IPS DF 19.7 (cell line): ENCODE measurements around the gene CBX2.

ENCODE experiments used
- DNase-seq: peaks from one replicate; pipeline ENCODE4 v3.0.0-alpha.2; 2013; ENCODE audit warnings: low read depth, low spot score

The CBX2 gene

DNA sequence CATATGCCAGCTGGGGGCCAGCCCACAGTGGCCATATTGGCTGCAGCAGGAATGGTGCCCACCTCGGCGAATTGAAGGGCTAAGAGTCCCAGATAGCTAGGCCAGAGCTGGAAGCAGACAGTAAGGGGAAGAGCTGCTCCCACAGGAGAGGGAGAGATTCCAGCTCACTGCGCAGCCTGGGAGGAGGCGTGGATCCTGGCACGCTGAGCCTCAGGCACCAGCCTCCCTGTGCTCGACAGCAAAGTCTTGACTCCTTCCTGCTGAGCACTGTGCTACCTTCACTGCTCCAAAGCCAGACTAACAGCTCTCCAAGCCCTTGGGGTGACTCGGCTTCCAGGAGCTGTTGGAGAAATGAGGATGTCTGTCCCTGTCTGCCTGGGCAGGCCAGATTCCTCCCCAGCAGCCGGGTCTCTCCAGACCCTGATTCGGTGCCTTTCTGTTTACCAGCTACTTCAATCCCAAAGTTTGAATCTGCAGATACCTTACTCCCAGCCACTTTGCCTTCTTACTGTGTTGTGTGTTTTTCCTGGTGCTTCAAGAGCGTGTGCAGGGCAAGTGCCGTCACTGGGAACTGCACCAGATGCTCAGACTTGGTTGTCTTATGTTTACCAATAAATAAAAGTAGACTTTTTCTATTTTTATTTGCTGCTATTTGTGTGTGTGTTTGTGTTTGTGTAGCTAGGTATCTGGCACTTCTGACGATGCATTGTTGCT lies 9.1 kb downstream of the CBX2 start:
- DNase-seq: no peak

DNA sequence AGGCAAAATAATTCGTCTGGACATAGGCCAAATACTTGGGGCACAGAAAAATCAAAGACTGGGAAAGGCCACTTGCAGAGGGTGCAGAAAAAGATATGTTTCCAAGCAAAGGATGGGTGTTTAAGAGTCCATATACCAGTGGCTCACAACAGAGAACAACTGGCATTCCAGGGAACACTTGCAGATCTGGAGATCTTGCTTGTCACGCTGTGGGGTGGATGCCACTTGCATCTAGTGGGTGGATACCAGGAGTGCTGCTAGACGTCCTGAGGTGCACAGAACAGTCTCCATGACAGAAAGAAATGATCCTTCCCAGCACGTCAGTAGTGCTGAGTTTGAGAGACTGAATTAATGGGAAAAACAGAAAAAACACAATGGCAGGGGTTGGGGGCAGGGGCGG lies 10.5 kb downstream of the CBX2 start:
- no peak for DNase-seq

GRCh38 chr17:79788989-79789942 lies 11.3 kb downstream of the CBX2 start:
- DNase-seq: no peak

- no peak for DNase-seq
These were observed 12.2 kb downstream of the CBX2 start for GRCh38 chr17:79789943-79790804.

GRCh38 chr17:79790805-79791734 lies 13.1 kb downstream of the CBX2 start:
- DNase-seq: no peak

- DNase-seq: no peak
These were observed 13.8 kb downstream of the CBX2 start for GRCh38 chr17:79791735-79792161.

DNA sequence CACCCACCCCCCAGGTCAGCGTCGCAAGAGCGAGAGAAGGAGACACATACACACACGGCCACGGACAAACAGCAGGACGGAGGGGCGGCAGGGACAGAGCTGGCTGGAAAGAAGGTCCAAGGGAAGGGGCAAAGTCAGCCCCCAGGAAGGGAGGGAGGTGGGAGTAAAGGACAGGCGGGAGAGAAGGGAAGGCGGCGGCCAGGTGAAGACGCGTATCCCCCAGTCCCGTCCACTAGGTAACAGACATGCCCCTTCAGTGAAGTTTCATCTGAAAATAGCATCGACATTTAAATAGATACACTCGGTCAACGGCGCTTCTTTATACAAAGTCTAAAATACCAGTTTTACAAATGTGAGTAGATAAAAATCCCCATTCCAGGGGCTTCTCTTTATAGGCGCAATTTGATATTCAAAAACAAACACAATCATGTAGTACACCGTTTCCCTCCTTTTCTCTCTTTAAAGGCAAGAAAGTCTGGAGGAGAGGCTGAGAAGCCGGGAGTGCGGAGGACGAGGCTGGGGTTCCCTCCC lies 14.5 kb downstream of the CBX2 start:
- DNase-seq: no peak

DNA sequence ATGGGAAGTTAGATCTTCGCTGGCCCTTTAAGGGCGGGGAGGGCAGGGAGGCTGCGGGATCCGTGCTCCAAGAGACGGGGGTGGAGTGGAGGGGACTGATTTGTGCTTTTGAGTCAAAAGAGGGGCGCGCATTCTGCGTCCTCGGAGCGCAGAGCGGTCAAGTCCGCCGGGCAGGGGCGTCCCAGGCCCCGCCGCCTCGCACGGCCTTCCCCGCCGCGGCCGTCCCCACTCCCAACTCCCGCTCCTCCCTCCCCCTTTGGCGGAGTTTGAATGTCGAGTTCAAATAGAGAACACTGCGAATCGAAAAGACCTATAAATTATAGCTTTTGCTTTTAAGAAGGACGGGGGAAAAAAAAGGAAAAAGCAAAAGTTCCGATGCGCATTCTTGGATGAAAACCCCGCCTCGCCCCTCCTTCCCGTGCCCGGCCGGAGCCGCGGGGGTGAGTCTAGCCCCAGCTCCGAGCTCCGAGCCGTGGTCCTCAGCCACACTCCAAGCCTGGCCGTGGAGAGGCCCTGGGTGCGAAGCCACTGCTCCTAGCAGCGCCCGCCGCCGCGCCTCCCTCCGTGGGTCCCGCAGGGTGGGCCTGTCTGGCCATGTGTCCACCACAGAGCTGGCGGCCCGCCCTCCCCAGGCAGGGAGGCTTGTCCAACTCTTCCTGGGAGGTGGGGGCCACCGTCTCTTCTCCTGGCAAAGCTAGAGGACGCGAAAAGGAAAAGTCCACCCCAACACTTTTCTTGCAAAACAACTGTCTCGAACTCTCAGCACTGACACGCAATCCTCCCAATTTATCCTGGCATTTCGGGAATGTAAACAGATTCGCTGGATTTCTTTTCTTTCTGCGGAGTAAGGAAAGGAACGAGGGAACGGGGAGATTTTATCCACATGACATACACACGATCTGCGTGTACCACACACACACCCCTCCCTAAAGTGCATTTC lies 15.3 kb downstream of the CBX2 start:
- no peak for DNase-seq

- no peak for DNase-seq
These were observed 16.0 kb downstream of the CBX2 start for GRCh38 chr17:79793924-79794304.

DNA sequence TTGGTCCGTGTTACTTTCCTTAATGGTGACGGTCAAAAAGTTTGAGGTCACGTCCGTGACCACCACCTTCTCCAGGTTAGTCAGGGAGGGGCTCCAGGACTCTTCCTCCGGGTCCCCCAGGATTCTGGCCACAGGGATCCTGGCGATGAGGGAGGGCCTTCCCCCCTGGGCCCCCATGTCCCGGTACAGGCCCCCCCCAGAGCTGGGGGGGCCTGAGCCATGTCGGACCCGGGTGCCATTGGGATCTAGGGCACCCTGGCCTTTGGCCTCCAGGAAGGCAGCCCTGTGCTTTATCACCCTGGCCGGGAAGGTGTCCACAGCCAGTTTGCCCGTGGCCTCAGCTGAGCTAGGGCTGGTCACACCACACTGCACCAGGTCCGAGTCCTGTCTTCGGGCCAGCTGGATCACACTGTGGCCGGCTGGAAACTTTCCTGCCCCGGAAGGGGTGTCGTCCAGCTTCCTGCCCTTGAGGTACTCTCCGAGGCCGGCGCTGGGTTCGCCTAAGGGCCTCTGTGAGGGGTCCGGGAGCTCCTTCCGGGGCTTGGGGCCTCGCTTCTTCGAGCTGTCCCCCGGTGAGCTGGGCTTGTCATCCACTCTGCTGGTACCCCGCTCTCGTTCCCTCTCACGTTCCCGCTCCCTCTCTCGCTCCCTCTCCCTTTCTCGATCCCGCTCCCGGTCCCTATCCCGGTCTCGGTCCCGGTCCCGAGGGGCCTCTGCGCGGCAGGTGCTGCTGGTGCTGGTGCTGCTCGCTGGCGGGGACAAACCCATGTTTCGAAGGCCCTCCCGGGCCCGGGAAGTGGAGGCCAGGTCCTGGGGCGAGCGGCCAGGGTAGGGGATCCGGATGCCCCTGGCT lies 16.9 kb downstream of the CBX2 start:
- DNase-seq: no peak

GRCh38 chr17:79795795-79796443 lies 18.0 kb downstream of the CBX2 start:
- DNase-seq: no peak

DNA sequence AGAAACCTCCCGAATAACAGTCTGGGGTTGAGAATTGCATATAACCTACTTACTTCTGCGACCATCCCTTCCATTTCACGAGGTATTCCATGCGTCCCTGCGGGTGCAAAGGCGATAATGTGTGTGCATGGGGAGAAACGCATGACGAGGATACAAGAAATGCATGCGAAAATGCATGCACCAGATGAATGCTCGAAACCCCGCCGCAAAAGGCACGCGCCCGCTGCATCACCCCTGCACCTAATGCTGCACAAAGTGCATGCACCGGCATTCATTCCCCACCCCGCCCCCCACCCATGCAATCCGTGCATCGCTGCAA lies 18.5 kb downstream of the CBX2 start:
- DNase-seq: no peak

- peak; percentile 93 for DNase-seq
These were observed 19.0 kb downstream of the CBX2 start, which contains the start of gene CBX8 for GRCh38 chr17:79796763-79797491. Gene CBX8, minus strand, starts transcription at chr17:79797077. Its CDS starts 79 bp downstream, at chr17:79796998.

GRCh38 chr17:79797492-79798298 lies 19.7 kb downstream of the CBX2 start:
- DNase-seq: no peak

- DNase-seq: no peak
These were observed 20.6 kb downstream of the CBX2 start for GRCh38 chr17:79798299-79799173.

- DNase-seq: no peak
These were observed 21.2 kb downstream of the CBX2 start for GRCh38 chr17:79799174-79799537.
